HG03558 (cell line): ENCODE data around the gene PITX1.

Experiments used
- ATAC-seq: cut with Tn5 transposase; IDR thresholded peaks from one replicate; pipeline ENCODE4 v1.9.1; 2021; ENCODE audit warnings: moderate number of reproducible peaks; ENCODE audit not compliant: unreplicated experiment; ENCODE audit errors: extremely low read depth

The PITX1 gene

GRCh38 chr5:135030123-135030955 is 3.7 kb downstream of the PITX1 start:
- ATAC-seq, result no peak

GRCh38 chr5:135029477-135030122 is 4.4 kb downstream of the PITX1 start:
- ATAC-seq, result no peak

GRCh38 chr5:135028791-135029476 is 5.1 kb downstream of the PITX1 start:
- ATAC-seq, result no peak

- no peak for ATAC-seq
Observed at GRCh38 chr5:135027697-135028615, 6.1 kb downstream of the PITX1 start.

- ATAC-seq, result no peak
Observed at GRCh38 chr5:135027266-135027696, 6.7 kb downstream of the PITX1 start.

- no peak for ATAC-seq
Observed at GRCh38 chr5:135026645-135027265, 7.3 kb downstream of the PITX1 start.

- no peak for ATAC-seq
Observed at GRCh38 chr5:135025730-135026644, 8.0 kb downstream of the PITX1 start.

- no peak for ATAC-seq
Observed at GRCh38 chr5:135024956-135025729, 8.9 kb downstream of the PITX1 start.

GRCh38 chr5:135020111-135020895 is 13.7 kb downstream of the PITX1 start:
- no peak for ATAC-seq

GRCh38 chr5:135019314-135019713 is 14.7 kb downstream of the PITX1 start:
- ATAC-seq, result no peak

- no peak for ATAC-seq
Observed at GRCh38 chr5:135018457-135018856, 15.6 kb downstream of the PITX1 start.

GRCh38 chr5:135016861-135017290 is 17.2 kb downstream of the PITX1 start:
- no peak for ATAC-seq

GRCh38 chr5:135015942-135016341 is 18.1 kb downstream of the PITX1 start:
- no peak for ATAC-seq

- no peak for ATAC-seq
Observed at GRCh38 chr5:135013947-135014570, 20.0 kb downstream of the PITX1 start.

- ATAC-seq, result no peak
Observed at GRCh38 chr5:135013445-135013844, 20.6 kb downstream of the PITX1 start.

- no peak for ATAC-seq
Observed at GRCh38 chr5:135012951-135013391, 21.1 kb downstream of the PITX1 start.
